Measurements from ENCODE around the gene ARHGAP29. TPM values are rescaled to one million over a fixed set of nuclear protein-coding genes. Genes with fewer than 3 reads are reported as not detected.

The ARHGAP29 gene
- total and polyA plus RNA-seq, 8 donors, result 42.3 to 66.8 (median 62.1) TPM

GRCh38 chr1:94143809-94144176 lies 93.6 kb downstream of the ARHGAP29 start:
- H3K4me3 ChIP-seq, result no peak overlapping the region
- no peak for TF ChIP-seq CTCF (IDR thresholded peaks at IDR 0.05)
- ATAC-seq, result no peak
- H3K9me3 ChIP-seq, result no peaks in the 10 kb centered on the region
- no peak for DNase-seq
- H3K27me3 ChIP-seq, result no peaks in the 10 kb centered on the region
- H3K27ac ChIP-seq, result no peak overlapping the region
- H3K4me1 ChIP-seq, result no peaks in the 10 kb centered on the region
- H3K36me3 ChIP-seq, result no peaks in the 10 kb centered on the region
- intact Hi-C loops (cut with DNase I), result no loop called here

- no peak overlapping the region for H3K27ac ChIP-seq
- no peaks in the 10 kb centered on the region for H3K4me1 ChIP-seq
- no peak overlapping the region for H3K4me3 ChIP-seq
- H3K9me3 ChIP-seq, result no peaks in the 10 kb centered on the region
- ATAC-seq, result no peak
- intact Hi-C loops (cut with DNase I), result no loop called here
- no peaks in the 10 kb centered on the region for H3K27me3 ChIP-seq
- DNase-seq, result no peak
- no peak for TF ChIP-seq CTCF (IDR thresholded peaks at IDR 0.05)
- no peaks in the 10 kb centered on the region for H3K36me3 ChIP-seq
Measured at GRCh38 chr1:94143173-94143808, 94.1 kb downstream of the ARHGAP29 start.

- no peak for ATAC-seq
- intact Hi-C loops (cut with DNase I), result no loop called here
Measured at GRCh38 chr1:94142583-94142982, 94.8 kb downstream of the ARHGAP29 start.

DNA sequence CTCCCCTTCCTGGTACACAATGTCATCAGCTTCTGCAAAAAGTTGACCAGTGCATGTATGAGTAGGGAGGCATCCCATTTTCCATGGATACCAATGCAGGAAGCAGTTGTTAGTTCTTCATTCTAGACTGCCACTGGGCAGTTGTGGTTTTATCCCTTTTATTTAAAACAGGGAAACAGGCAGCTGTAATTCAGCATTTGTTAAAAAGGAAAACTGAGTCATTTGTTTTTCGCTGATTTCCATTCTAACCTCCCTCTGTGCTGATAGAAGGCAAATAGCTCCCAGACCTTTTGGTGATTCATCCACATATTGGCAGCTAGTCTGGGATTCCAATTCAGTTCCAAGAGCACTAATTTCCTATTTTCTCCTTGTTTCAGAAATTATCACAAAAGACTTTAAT lies 95.4 kb downstream of the ARHGAP29 start:
- H3K27ac ChIP-seq, result no peak overlapping the region
- H3K9me3 ChIP-seq, result no peaks in the 10 kb centered on the region
- ATAC-seq (no peak), DNase-seq (no peak)
- no peak for TF ChIP-seq CTCF (IDR thresholded peaks at IDR 0.05)
- no peaks in the 10 kb centered on the region for H3K27me3 ChIP-seq
- H3K4me1 ChIP-seq, result no peaks in the 10 kb centered on the region
- no peak overlapping the region for H3K4me3 ChIP-seq
- intact Hi-C loops (cut with DNase I), result no loop called here
- no peaks in the 10 kb centered on the region for H3K36me3 ChIP-seq

More at GRCh38 chr1:94142583-94142982, 94.8 kb downstream of the ARHGAP29 start:
- H3K36me3 ChIP-seq, result no peaks in the 10 kb centered on the region
- H3K4me1 ChIP-seq, result no peaks in the 10 kb centered on the region
- H3K27me3 ChIP-seq, result no peaks in the 10 kb centered on the region
- DNase-seq, result no peak
- no peak overlapping the region for H3K27ac ChIP-seq
- no peak for TF ChIP-seq CTCF (IDR thresholded peaks at IDR 0.05)
- no peak overlapping the region for H3K4me3 ChIP-seq
- no peaks in the 10 kb centered on the region for H3K9me3 ChIP-seq

DNA sequence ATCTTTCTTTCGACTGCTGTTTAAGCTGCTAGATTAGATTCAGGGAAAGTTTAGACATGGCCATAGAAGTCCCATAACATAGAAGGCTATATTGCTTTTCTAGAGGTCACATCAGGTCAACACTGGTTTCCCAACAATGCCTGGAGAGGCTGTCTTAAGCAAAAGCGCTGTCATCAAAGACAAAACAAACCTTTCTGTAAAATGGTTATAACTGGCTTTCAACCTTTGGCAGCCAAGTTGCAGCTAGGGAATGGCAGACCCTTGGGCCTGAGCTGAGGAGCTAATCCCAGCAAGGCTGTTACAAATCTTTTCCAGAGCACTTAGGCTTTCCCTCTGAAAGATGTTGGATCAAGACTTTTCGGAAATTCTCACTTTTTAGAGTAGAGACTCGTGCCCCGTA lies 105.3 kb downstream of the ARHGAP29 start:
- DNase-seq (no peak), ATAC-seq (no peak)
- no peaks in the 10 kb centered on the region for H3K36me3 ChIP-seq
- no peak overlapping the region for H3K4me3 ChIP-seq
- no peak for TF ChIP-seq CTCF (IDR thresholded peaks at IDR 0.05)
- H3K27me3 ChIP-seq, result no peaks in the 10 kb centered on the region
- no peaks in the 10 kb centered on the region for H3K4me1 ChIP-seq
- intact Hi-C loops (cut with DNase I), result no loop called here
- no peak overlapping the region for H3K27ac ChIP-seq
- peaks cover 0 to 9% of the 10 kb centered on the region in 2 donors for H3K9me3 ChIP-seq

Data from left lung (tissue), 10 donors.